Glomerular visceral epithelial cell (primary cell): Measurements from ENCODE around the gene LATS2.
"Not testable (repeated sequence)": the region's sequence is repeated elsewhere in the genome, so short reads cannot be mapped to it uniquely, and the experiment has no call there.

ENCODE experiments used
- DNase-seq: peaks from one replicate; pipeline ENCODE4 v3.0.0-alpha.2; 2016; ENCODE audit errors: extremely low spot score

Gene LATS2

GRCh38 chr13:20967340-20967739, 94.0 kb downstream of the LATS2 start:
- no peak for DNase-seq

- peak; percentile 89 for DNase-seq
These were observed 96.5 kb downstream of the LATS2 start for GRCh38 chr13:20964904-20965303.

- DNase-seq: not testable (repeated sequence)
These were observed 99.7 kb downstream of the LATS2 start for GRCh38 chr13:20961663-20962062.

GRCh38 chr13:20960663-20961309, 100.6 kb downstream of the LATS2 start:
- no peak for DNase-seq

GRCh38 chr13:20957049-20957620, 104.3 kb downstream of the LATS2 start:
- not testable (repeated sequence) for DNase-seq

- DNase-seq: no peak
These were observed 105.9 kb downstream of the LATS2 start for GRCh38 chr13:20955496-20955895.

GRCh38 chr13:20953245-20953931, 108.0 kb downstream of the LATS2 start:
- DNase-seq: no peak

GRCh38 chr13:20952838-20953237, 108.5 kb downstream of the LATS2 start:
- no peak for DNase-seq

- not testable (repeated sequence) for DNase-seq
These were observed 113.4 kb downstream of the LATS2 start for GRCh38 chr13:20948001-20948400.

- no peak for DNase-seq
These were observed 115.4 kb downstream of the LATS2 start for GRCh38 chr13:20945952-20946383.

GRCh38 chr13:20942938-20943559, 118.3 kb downstream of the LATS2 start:
- peak; percentile 49 for DNase-seq

- DNase-seq: not testable (repeated sequence)
These were observed 120.9 kb downstream of the LATS2 start for GRCh38 chr13:20940511-20940910.

- DNase-seq: no peak
These were observed 121.3 kb downstream of the LATS2 start for GRCh38 chr13:20940083-20940482.

- no peak for DNase-seq
These were observed 121.7 kb downstream of the LATS2 start for GRCh38 chr13:20939662-20940061.

GRCh38 chr13:20938302-20938701, 123.1 kb downstream of the LATS2 start:
- no peak for DNase-seq

- DNase-seq: no peak
These were observed 133.7 kb downstream of the LATS2 start for GRCh38 chr13:20927596-20928257.

- DNase-seq: not testable (repeated sequence)
These were observed 136.0 kb downstream of the LATS2 start for GRCh38 chr13:20925395-20925790.

GRCh38 chr13:20924758-20925394, 136.5 kb downstream of the LATS2 start:
- DNase-seq: peak; percentile 76

- DNase-seq: no peak
These were observed 138.1 kb downstream of the LATS2 start for GRCh38 chr13:20923272-20923671.
